Activated CD4-positive, alpha-beta T cell treated with anti-CD3 and anti-CD28 coated beads, Interleukin-2, amount 10 ng/mL, durations not matched to agents 24 days and 14 days (primary cell): Measurements from ENCODE around the gene CRAT. TPM values are rescaled to one million over a fixed set of nuclear protein-coding genes. Genes with fewer than 3 reads are reported as not detected.
A peak's percentile ranks its signal among the peaks of the same experiment; 100 is the strongest.

ENCODE experiments used
- DNase-seq: peaks from one replicate; pipeline ENCODE4 v3.0.0; 2022
- H3K27ac Mint-ChIP-seq: one replicate; pipeline ENCODE4 v1.8.0; 2022; ENCODE audit warnings: mild to moderate bottlenecking, mixed read lengths
- H3K27me3 Mint-ChIP-seq: one replicate; pipeline ENCODE4 v1.8.0; 2022; ENCODE audit warnings: mixed read lengths
- H3K36me3 Mint-ChIP-seq: one replicate; pipeline ENCODE4 v1.8.0; 2022; ENCODE audit warnings: low read depth, mild to moderate bottlenecking, mixed read lengths
- H3K4me1 Mint-ChIP-seq: one replicate; pipeline ENCODE4 v1.8.0; 2021; ENCODE audit warnings: mixed read lengths
- H3K4me3 Mint-ChIP-seq: one replicate; pipeline ENCODE4 v1.8.0; 2022; ENCODE audit warnings: mild to moderate bottlenecking, moderate library complexity, mixed read lengths
- H3K9me3 Mint-ChIP-seq: one replicate; pipeline ENCODE4 v1.8.0; 2021; ENCODE audit warnings: mixed read lengths
- intact Hi-C: fragments of 100-400 bp; cut with micrococcal nuclease; formaldehyde crosslinking; loops from one replicate; pipeline ENCODE4 v1.15.1; 2023
- total RNA-seq: library from RNA; stranded (reverse); gene quantifications from 2 replicates; pipeline ENCODE4 v1.2.3, GENCODE V29; 2022

The CRAT gene
- total RNA-seq, 1 donor from 2014 or later, result 11.4 TPM

GRCh38 chr9:129111528-129112151 lies 1.0 kb upstream of the CRAT start:
- Mint-ChIP-seq H3K4me1 (peaks cover 29% of the 10 kb centered on the region), H3K27me3 (no peaks in the 10 kb centered on the region), H3K27ac (peak overlapping the region; percentile 96), H3K9me3 (no peaks in the 10 kb centered on the region), H3K36me3 (no peaks in the 10 kb centered on the region), H3K4me3 (peak overlapping the region; percentile 96)
- intact Hi-C loops, result loop anchor here (1.0 to 2.0 kb wide), 2 partner anchors 30 to 83 kb away; partner anchors contain the start of genes DOLPP1 and SH3GLB2
- peak; percentile 78 for DNase-seq

GRCh38 chr9:129109952-129110739 lies 447 bp downstream of the CRAT start:
- Mint-ChIP-seq H3K36me3 (no peaks in the 10 kb centered on the region), H3K4me1 (peaks cover 26% of the 10 kb centered on the region), H3K9me3 (no peaks in the 10 kb centered on the region), H3K27ac (no peak overlapping the region), H3K27me3 (no peaks in the 10 kb centered on the region), H3K4me3 (peak overlapping the region; percentile 96)
- DNase-seq, result no peak
- intact Hi-C loops, result loop anchor here (2.0 kb wide), 1 partner anchor 81 kb away; the partner anchor contains the start of gene SH3GLB2

DNA sequence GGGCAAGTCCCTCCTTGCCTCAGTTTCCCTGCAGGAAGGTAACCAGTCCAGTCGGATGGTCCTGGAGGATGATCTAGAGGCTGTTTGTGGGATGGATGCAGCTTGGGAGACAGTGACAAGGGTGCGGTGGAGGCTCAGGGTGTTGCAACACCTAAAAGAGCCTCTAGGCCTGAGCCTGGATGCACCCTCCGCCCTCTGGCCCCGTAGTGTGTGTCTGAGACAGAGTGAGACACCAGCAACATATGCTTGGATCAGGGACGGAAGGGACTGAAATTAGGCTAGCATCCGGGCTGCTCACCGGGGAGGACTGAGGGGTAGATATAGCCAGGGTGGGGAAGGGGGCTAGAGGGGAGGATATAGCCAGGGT lies 1.1 kb downstream of the CRAT start:
- intact Hi-C loops, result no loop called here
- DNase-seq, result peak; percentile 70
- H3K27me3 Mint-ChIP-seq, result no peaks in the 10 kb centered on the region
- H3K4me3 Mint-ChIP-seq, result peak overlapping the region; percentile 96
- peak overlapping the region; percentile 61 for H3K27ac Mint-ChIP-seq
- peaks cover 20% of the 10 kb centered on the region for H3K4me1 Mint-ChIP-seq
- H3K36me3 Mint-ChIP-seq, result no peaks in the 10 kb centered on the region
- H3K9me3 Mint-ChIP-seq, result no peaks in the 10 kb centered on the region

DNA sequence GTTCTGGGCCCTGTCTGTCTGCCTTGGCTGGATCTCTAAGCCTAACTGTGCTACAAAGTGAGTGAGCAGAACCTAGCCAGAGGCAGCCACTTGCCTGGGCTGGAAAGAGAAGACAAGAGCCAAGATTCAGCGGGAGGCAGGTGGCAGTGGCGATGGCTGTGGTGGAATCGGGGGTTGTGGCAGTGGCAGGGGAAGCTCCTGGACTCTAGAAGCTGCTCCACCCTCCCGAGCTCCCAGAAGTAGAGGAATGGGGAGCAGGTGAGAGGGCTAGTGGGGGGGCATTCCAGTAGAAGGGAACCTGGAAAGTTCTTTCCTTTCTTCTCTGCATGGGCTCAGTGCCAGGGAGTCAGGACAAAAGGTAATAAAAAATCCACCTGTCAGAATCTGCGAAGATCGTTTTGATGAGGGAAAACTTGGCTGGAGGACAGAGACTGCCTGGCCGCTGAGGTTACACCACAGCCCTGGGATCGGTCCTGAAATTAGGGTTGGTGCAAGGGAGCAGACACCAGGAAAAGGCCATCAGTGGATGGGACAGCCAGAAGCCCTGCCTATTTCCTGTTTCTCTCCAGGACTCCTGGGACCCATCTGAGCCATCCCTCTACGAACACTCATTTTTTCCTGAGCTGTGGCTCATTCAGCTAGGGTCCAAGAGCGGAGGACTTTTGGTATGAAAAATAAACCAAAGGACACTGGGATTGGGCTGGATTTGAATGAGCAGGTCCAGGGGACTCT lies 1.6 kb downstream of the CRAT start:
- Mint-ChIP-seq H3K4me1 (peaks cover 18% of the 10 kb centered on the region), H3K27me3 (no peaks in the 10 kb centered on the region), H3K4me3 (peak overlapping the region; percentile 96), H3K9me3 (no peaks in the 10 kb centered on the region), H3K36me3 (no peaks in the 10 kb centered on the region), H3K27ac (peak overlapping the region; percentile 61)
- DNase-seq, result no peak
- intact Hi-C loops, result no loop called here

DNA sequence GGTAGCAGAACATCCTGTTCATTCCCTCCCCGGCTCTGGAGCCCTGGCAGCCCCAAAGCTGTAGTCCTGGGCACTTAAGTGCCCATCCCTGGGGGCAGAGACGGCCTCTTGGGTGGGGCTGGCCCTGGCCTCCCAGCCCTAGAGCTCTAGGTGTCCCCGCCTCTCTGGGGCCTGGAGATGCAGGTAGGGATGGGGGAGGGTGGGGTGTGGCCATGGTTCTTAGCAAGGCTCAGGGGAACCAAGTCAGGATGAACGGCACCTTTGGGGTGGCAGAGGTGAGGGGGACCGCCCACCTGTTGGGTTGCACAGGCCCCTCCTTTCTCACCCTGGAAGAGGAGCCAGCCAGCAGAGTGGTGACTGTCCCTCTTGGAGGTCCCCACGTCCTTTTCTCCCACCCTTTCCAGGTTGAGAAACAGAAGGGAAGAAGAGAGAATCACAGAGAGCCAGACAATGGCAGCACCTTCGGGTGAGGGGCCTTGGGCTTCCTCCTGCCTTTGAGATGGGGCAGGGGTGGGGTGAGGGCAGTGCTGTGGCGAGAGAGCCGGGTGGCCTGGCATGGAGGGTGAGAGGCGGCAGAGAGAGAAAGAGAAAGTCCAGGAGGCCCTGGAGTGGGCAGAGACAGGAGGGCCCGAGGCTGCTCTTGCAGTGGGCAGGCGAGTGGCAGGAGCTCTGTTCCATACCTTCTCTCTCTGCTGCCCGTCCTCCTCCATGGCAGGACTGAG lies 2.3 kb downstream of the CRAT start:
- intact Hi-C loops, result no loop called here
- peak overlapping the region; percentile 96 for H3K4me3 Mint-ChIP-seq
- no peaks in the 10 kb centered on the region for H3K9me3 Mint-ChIP-seq
- H3K36me3 Mint-ChIP-seq, result no peaks in the 10 kb centered on the region
- H3K27me3 Mint-ChIP-seq, result no peaks in the 10 kb centered on the region
- peaks cover 15% of the 10 kb centered on the region for H3K4me1 Mint-ChIP-seq
- DNase-seq, result no peak
- no peak overlapping the region for H3K27ac Mint-ChIP-seq

DNA sequence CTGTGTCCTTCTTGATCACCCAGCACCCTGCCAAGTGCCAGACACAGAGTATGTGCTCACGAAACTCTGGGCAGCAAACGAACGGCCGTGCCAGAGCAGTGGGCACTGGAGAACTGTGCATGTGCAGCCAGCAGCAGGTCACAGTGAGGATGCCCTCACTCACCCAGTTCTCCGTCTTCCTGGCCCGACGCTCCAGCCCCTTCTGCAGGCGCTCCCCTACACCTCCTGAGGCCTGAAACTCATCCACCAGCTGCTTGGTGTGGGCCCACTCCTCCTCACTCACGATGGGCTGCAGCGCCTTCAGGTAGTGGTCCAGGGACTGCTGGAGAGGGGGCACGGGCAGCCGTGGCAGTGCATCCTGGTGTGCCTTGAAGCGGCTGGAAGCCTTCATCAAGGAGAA lies 2.9 kb downstream of the CRAT start:
- H3K36me3 Mint-ChIP-seq, result no peaks in the 10 kb centered on the region
- intact Hi-C loops, result no loop called here
- no peak overlapping the region for H3K4me3 Mint-ChIP-seq
- H3K4me1 Mint-ChIP-seq, result peaks cover 15% of the 10 kb centered on the region
- DNase-seq, result no peak
- no peaks in the 10 kb centered on the region for H3K27me3 Mint-ChIP-seq
- H3K9me3 Mint-ChIP-seq, result no peaks in the 10 kb centered on the region
- H3K27ac Mint-ChIP-seq, result no peak overlapping the region

DNA sequence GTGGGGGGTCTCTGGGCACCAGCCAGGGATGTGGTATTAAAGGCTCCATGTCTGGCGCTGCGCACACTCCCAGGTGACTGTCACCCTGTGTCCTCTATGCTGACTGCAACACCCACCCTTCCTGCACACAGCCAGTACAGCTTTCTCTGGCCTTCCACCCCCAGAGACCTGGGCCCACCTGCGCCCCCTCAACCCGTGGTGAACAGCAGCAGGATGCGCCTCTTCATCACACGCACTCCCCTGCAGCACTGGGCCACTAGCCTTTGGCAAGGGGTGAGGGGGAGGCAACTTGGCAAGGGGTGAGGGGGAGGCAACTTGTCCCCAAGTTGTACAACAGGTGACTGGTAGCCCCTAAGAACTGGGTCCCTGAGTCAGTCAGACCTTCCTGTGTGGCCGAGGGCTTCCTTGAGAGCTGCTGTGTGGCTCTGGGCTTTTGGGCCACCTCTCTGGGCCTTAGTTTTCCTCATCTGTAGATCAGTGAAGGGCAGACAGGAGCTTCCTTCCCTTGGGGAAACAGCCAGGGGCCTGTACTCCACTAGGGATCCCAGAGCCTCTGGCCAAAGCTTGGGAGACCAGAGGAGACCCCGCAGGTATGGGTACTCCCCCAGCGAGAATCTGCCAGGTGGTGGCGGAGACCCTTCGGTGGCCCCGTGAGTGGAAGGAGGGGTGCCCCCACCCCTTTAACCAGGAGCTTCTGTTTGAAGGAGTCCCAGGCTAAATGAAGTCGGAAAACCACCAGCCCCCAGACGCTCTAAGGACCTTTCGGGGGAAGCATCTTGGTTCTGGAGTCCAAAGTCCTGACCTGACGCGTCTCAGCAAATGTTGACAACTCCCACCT lies 4.5 kb downstream of the CRAT start:
- Mint-ChIP-seq H3K4me3 (no peak overlapping the region), H3K36me3 (no peaks in the 10 kb centered on the region), H3K27me3 (no peaks in the 10 kb centered on the region), H3K9me3 (no peaks in the 10 kb centered on the region), H3K4me1 (peaks cover 10% of the 10 kb centered on the region), H3K27ac (no peak overlapping the region)
- DNase-seq, result no peak
- intact Hi-C loops, result no loop called here

- peaks cover 3% of the 10 kb centered on the region for H3K4me1 Mint-ChIP-seq
- H3K27ac Mint-ChIP-seq, result no peak overlapping the region
- intact Hi-C loops, result no loop called here
- H3K9me3 Mint-ChIP-seq, result no peaks in the 10 kb centered on the region
- no peaks in the 10 kb centered on the region for H3K27me3 Mint-ChIP-seq
- DNase-seq, result no peak
- no peaks in the 10 kb centered on the region for H3K36me3 Mint-ChIP-seq
- no peak overlapping the region for H3K4me3 Mint-ChIP-seq
Measured at GRCh38 chr9:129104051-129104450, 6.5 kb downstream of the CRAT start.

DNA sequence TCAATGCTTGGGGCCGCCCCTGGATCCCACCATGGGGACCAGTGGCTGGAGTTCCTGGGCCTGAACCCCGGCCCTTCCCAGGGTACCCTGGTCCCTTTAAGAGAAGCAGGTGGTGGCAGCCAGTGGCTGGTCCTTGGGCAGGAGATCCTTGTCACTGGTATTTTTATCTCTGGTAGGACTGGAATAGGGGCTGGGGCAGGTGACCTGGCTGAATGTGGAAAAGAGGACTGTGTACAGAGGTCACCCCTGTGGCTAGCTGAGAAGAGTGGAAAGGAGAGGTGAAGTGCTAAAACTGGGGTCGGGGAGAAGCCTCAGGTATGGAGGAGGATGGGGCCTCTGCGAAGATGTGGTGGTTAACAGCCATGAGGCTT lies 7.0 kb downstream of the CRAT start:
- no peaks in the 10 kb centered on the region for H3K36me3 Mint-ChIP-seq

GRCh38 chr9:129102791-129103594 lies 7.6 kb downstream of the CRAT start:
- H3K27ac Mint-ChIP-seq, result no peak overlapping the region
- H3K36me3 Mint-ChIP-seq, result no peaks in the 10 kb centered on the region
- H3K4me3 Mint-ChIP-seq, result no peak overlapping the region
- H3K4me1 Mint-ChIP-seq, result no peaks in the 10 kb centered on the region
- peak; percentile 71 for DNase-seq
- H3K27me3 Mint-ChIP-seq, result no peaks in the 10 kb centered on the region
- H3K9me3 Mint-ChIP-seq, result no peaks in the 10 kb centered on the region
- intact Hi-C loops, result no loop called here

More for the DNA sequence above, 7.0 kb downstream of the CRAT start:
- no peaks in the 10 kb centered on the region for H3K9me3 Mint-ChIP-seq
- intact Hi-C loops, result no loop called here
- DNase-seq, result no peak
- no peaks in the 10 kb centered on the region for H3K27me3 Mint-ChIP-seq
- H3K4me1 Mint-ChIP-seq, result no peaks in the 10 kb centered on the region
- H3K27ac Mint-ChIP-seq, result no peak overlapping the region
- H3K4me3 Mint-ChIP-seq, result no peak overlapping the region

- intact Hi-C loops, result no loop called here
- H3K4me1 Mint-ChIP-seq, result no peaks in the 10 kb centered on the region
- H3K9me3 Mint-ChIP-seq, result no peaks in the 10 kb centered on the region
- H3K36me3 Mint-ChIP-seq, result no peaks in the 10 kb centered on the region
- no peaks in the 10 kb centered on the region for H3K27me3 Mint-ChIP-seq
- no peak overlapping the region for H3K27ac Mint-ChIP-seq
- DNase-seq, result no peak
- no peak overlapping the region for H3K4me3 Mint-ChIP-seq
Measured at GRCh38 chr9:129102095-129102525, 8.5 kb downstream of the CRAT start.

GRCh38 chr9:129101279-129101678 lies 9.3 kb downstream of the CRAT start:
- Mint-ChIP-seq H3K9me3 (no peaks in the 10 kb centered on the region), H3K4me3 (no peak overlapping the region), H3K27me3 (no peaks in the 10 kb centered on the region), H3K27ac (no peak overlapping the region), H3K4me1 (no peaks in the 10 kb centered on the region), H3K36me3 (peaks cover 1% of the 10 kb centered on the region)
- no peak for DNase-seq
- intact Hi-C loops, result no loop called here
